ENCODE results near the gene NRM. TPM values are rescaled to one million over a fixed set of nuclear protein-coding genes. Genes with fewer than 3 reads are reported as not detected.
"Not testable (repeated sequence)": the region's sequence is repeated elsewhere in the genome, so short reads cannot be mapped to it uniquely, and the experiment has no call there.

The NRM gene
- total RNA-seq, 1 donor from 2014 or later, result 17.8 TPM

GRCh38 chr6:30719791-30720737 lies 29.3 kb upstream of the NRM start, which contains the start of gene TUBB:
TSS of gene TUBB (plus strand) at chr6:30720352. CDS start at chr6:30720507, 155 bp downstream.
- peak; percentile 90 for DNase-seq
- ChIA-PET CTCF (interaction anchor here (3.1 to 20.0 kb wide), 4 partner anchors 11 to 42 kb away, joined by 22 to 576 read pairs (median 28); partner anchors contain the start of genes DHX16 and NRM), POLR2A (interaction anchor here (0.7 to 22.6 kb wide), 11 partner anchors 11 to 209 kb away, joined by 3 to 697 read pairs (median 6); partner anchors contain the start of genes ABCF1, DHX16, MRPS18B and NRM)
- ATAC-seq (ENCODE audit: low read depth), result peak; percentile 60
- H3K36me3 Mint-ChIP-seq (ENCODE audit: low read depth), result peaks cover 50% of the 10 kb centered on the region
- H3K27ac Mint-ChIP-seq, result peak within 1 kb of the TSS; percentile 97
- H3K4me3 Mint-ChIP-seq, result peak within 1 kb of the TSS; percentile 99
- H3K9me3 Mint-ChIP-seq, result no peaks in the 10 kb centered on the region
- intact Hi-C loops (cut with micrococcal nuclease), result loop anchor here (2.0 kb wide), 1 partner anchor 23 kb away; the partner anchor contains the start of gene FLOT1
- TF ChIP-seq, protein P1, sequence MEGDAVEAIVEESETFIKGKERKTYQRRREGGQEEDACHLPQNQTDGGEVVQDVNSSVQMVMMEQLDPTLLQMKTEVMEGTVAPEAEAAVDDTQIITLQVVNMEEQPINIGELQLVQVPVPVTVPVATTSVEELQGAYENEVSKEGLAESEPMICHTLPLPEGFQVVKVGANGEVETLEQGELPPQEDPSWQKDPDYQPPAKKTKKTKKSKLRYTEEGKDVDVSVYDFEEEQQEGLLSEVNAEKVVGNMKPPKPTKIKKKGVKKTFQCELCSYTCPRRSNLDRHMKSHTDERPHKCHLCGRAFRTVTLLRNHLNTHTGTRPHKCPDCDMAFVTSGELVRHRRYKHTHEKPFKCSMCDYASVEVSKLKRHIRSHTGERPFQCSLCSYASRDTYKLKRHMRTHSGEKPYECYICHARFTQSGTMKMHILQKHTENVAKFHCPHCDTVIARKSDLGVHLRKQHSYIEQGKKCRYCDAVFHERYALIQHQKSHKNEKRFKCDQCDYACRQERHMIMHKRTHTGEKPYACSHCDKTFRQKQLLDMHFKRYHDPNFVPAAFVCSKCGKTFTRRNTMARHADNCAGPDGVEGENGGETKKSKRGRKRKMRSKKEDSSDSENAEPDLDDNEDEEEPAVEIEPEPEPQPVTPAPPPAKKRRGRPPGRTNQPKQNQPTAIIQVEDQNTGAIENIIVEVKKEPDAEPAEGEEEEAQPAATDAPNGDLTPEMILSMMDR (IDR thresholded peaks at IDR 0.05), result no peak
- H3K4me1 Mint-ChIP-seq, result peaks cover 73% of the 10 kb centered on the region
- H3K27me3 Mint-ChIP-seq, result no peaks in the 10 kb centered on the region

DNA sequence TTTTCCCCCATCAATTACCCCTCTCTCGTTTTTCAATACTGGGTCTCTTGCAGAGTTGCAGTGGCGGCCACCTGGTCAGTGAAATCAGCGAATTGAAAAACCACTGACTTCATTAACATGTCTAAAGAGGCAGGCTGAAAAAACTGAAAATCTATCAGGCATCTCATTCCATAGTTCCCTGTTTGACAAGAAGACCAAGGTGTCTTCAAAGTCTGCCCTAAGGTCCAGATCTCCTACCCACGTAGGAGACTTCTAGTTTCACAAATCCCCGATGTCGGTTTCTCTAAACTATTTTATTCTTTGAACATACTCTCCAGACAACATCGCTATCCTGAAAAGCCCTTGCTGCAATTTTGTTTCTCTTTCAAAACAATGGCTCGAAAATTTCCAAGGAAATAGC lies 28.6 kb upstream of the NRM start:
- no peaks in the 10 kb centered on the region for H3K9me3 Mint-ChIP-seq
- peak overlapping the region; percentile 99 for H3K4me3 Mint-ChIP-seq
- peaks cover 50% of the 10 kb centered on the region for H3K36me3 Mint-ChIP-seq (ENCODE audit: low read depth)
- POLR2A ChIA-PET, result interaction anchor here (0.7 to 22.6 kb wide), 7 partner anchors 22 to 484 kb away, joined by 3 to 697 read pairs (median 11); partner anchors contain the start of genes DHX16, MRPS18B, NRM and PPP1R10
- DNase-seq (no peak), ATAC-seq (ENCODE audit: low read depth) (no peak)
- intact Hi-C loops (cut with micrococcal nuclease), result no loop called here
- CTCF ChIA-PET, result interaction anchor here (3.1 to 20.0 kb wide), 2 partner anchors 31 to 41 kb away, joined by 22 to 576 read pairs; partner anchors contain the start of gene DHX16
- TF ChIP-seq, protein P1 (IDR thresholded peaks at IDR 0.05), result no peak
- peaks cover 73% of the 10 kb centered on the region for H3K4me1 Mint-ChIP-seq
- no peaks in the 10 kb centered on the region for H3K27me3 Mint-ChIP-seq
- H3K27ac Mint-ChIP-seq, result peak overlapping the region; percentile 97

GRCh38 chr6:30717845-30718720 lies 27.3 kb upstream of the NRM start:
- Mint-ChIP-seq H3K27ac (peak overlapping the region; percentile 99), H3K4me1 (peaks cover 65% of the 10 kb centered on the region), H3K4me3 (peak overlapping the region; percentile 99), H3K36me3 (ENCODE audit: low read depth) (peaks cover 48% of the 10 kb centered on the region)
- not testable (repeated sequence) for DNase-seq; ATAC-seq (ENCODE audit: low read depth); H3K9me3 Mint-ChIP-seq; H3K27me3 Mint-ChIP-seq
- CTCF ChIA-PET, result interaction anchor here (1.0 to 20.0 kb wide), 6 partner anchors 30 to 176 kb away, joined by 3 to 576 read pairs (median 14); partner anchors contain the start of gene DHX16
- POLR2A ChIA-PET, result interaction anchor here (0.5 to 22.6 kb wide), 20 partner anchors 13 to 392 kb away, joined by 3 to 697 read pairs (median 6); partner anchors contain the start of genes ABCF1, DHX16, MRPS18B and NRM
- intact Hi-C loops (cut with micrococcal nuclease), result loop anchor here (1.0 kb wide), 4 partner anchors 31 to 162 kb away; partner anchors contain the start of genes GNL1, MRPS18B and PPP1R10

DNA sequence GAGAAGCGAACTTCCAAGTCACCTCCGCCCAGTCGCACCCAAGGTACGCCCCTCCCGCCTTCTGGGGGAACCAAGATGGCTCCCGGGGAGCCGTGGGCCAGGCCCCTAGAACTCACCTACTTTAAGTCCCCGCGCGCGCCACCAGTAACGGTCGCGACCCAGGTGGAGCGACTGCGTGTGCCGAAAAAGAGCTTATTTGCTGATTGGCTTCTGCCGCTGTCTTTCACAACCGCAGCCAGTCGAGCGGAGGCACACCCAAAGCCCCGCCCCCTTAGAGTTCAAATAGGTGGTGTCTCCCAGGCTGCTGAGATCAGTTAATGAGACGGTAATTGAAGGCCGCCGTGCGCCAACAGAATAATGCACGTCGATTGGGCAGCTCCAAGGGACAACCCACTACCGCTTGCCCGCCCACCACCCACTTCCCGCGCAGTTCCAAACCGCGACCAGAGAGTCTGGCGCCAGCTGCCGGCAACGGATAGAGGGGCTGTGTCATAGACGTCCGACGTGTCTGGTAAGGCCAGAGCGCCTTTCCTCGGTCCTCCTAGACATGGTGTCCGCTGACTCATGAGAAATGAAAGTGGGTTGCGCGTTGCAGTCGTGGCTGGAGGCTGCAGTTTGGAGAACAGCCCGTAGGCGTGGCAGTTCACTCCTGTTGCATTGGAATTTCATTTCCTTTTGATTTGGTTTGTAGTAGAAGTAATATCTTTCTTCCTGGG lies 26.5 kb upstream of the NRM start, which contains the start of gene MDC1:
MDC1 (minus strand) TSS at position 153 of the 716 bp plus-strand sequence. CDS start 2,106 bp downstream, outside the sequence.
- ATAC-seq (ENCODE audit: low read depth) (peak; percentile 73), DNase-seq (peak; percentile 91)
- peaks cover 57% of the 10 kb centered on the region for H3K4me1 Mint-ChIP-seq
- intact Hi-C loops (cut with micrococcal nuclease), result loop anchor here (1.0 kb wide), 4 partner anchors 30 to 161 kb away; partner anchors contain the start of genes GNL1, MRPS18B and PPP1R10
- ChIA-PET CTCF (interaction anchor here (0.7 to 3.1 kb wide), 6 partner anchors 14 to 175 kb away, joined by 3 to 22 read pairs (median 6); no protein-coding TSS in a partner anchor), POLR2A (interaction anchor here (0.5 to 22.6 kb wide), 30 partner anchors 13 to 1022 kb away, joined by 3 to 697 read pairs (median 4); partner anchors contain the start of genes ABCF1, DHX16, GNL1 and GTF2H4)
- H3K36me3 Mint-ChIP-seq (ENCODE audit: low read depth), result peaks cover 49% of the 10 kb centered on the region
- TF ChIP-seq, protein P1 (IDR thresholded peaks at IDR 0.05), result no peak
- H3K27ac Mint-ChIP-seq, result peak within 1 kb of the TSS; percentile 99
- peak within 1 kb of the TSS; percentile 99 for H3K4me3 Mint-ChIP-seq
- no peaks in the 10 kb centered on the region for H3K27me3 Mint-ChIP-seq
- H3K9me3 Mint-ChIP-seq, result no peaks in the 10 kb centered on the region

Data from activated B cell treated with CpG ODN at 0.5 μM for 24 hours (primary cell).